SKM-1 (cell line): ENCODE results near the gene TTC39C.
A peak's percentile ranks its signal among the peaks of the same experiment; 100 is the strongest.

Source experiments
- DNase-seq: peaks from one replicate; lab custom pipeline; 2025; ENCODE audit not compliant: unreplicated experiment; lab: John Stamatoyannopoulos, UW

TTC39C gene

DNA sequence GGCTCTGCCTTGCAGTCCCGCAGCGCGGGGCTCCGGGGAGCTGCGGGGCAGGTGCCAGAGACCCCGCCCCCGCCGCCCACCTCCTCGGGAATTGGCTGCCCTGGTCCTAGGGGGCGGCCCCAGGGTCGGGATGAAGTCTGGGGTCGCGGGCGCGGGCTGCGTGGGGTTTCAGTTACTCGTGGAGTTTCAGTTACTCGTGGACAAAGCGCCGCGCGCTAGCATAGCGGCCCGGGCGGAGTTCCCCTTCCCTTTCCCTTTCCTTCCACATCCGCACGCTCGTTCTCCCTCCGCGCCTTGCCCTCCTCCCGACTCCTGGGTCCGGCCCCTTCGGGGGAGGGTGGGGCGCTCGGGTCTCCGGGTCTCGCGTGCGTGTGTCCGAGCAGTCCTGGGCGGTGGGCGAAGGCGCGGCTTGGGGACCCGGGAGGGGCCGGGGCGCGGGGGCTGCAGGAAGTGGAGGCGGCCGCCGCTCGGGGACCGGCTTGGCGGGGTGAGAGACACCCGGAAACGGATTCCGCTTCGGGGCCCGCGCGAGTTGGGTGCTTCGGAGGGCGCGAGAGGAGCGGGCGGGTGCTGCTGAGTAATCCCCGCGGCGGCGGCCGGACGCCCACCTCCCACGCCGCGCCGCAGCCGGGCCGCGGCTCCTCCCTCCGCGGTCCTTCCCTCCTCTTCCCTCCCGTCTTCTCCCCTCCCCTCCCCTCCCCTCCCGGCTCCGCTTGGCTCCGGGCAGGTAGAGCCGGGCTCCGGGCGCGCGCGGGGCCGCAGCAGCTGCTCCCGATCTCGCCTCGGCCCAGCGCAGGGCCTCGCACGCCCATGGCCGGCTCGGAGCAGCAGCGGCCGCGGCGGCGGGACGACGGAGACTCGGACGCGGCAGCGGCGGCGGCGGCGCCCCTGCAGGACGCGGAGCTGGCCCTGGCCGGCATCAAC is at the start of gene TTC39C:
TTC39C (plus strand) TSS at position 693 of the 924 bp plus-strand sequence; CDS start at position 811, 118 bp downstream.
- peak; percentile 49 for DNase-seq

DNA sequence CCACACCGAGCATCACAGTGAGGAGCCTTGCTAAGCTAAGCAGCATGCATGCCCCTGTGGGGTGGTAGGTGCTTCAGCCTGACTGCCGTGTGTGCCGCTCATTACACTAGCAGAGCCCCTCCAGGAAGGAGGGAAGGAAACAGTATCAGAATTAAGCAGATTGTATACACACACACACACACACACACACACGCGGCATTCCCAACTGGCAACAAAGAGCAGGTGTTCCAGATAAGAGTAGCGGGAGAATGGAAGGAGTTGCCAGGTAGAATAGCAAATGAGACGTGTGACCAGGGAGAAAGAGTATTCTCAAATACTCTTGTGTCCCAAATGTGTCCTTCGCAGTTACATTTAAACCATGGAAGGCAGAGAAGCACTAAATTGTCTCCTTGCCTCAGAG is 47.6 kb upstream of the TTC39C start:
- no peak for DNase-seq

- peak; percentile 19 for DNase-seq
Observed at GRCh38 chr18:23967321-23968089, 47.0 kb upstream of the TTC39C start.

- no peak for DNase-seq
Observed at GRCh38 chr18:23968638-23969604, 45.6 kb upstream of the TTC39C start.

DNA sequence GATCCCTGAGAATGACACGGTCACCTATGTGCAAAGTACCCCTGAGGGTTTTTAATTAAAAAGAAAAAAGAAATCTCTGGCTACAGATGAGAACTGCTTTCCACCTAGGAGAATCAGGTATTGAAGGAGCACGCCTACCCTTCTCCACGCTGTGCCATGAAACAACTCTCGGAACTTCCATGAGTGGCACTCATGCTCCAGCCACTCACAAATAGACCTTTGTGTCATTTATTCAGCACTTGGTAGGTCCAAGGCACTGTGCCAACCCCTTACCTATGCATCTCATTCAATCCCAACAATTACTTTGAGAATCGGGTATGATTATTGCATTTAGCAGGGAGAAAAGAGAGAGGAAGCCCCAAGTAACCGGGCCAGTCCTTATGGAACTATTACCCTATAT is 44.9 kb upstream of the TTC39C start:
- no peak for DNase-seq

DNA sequence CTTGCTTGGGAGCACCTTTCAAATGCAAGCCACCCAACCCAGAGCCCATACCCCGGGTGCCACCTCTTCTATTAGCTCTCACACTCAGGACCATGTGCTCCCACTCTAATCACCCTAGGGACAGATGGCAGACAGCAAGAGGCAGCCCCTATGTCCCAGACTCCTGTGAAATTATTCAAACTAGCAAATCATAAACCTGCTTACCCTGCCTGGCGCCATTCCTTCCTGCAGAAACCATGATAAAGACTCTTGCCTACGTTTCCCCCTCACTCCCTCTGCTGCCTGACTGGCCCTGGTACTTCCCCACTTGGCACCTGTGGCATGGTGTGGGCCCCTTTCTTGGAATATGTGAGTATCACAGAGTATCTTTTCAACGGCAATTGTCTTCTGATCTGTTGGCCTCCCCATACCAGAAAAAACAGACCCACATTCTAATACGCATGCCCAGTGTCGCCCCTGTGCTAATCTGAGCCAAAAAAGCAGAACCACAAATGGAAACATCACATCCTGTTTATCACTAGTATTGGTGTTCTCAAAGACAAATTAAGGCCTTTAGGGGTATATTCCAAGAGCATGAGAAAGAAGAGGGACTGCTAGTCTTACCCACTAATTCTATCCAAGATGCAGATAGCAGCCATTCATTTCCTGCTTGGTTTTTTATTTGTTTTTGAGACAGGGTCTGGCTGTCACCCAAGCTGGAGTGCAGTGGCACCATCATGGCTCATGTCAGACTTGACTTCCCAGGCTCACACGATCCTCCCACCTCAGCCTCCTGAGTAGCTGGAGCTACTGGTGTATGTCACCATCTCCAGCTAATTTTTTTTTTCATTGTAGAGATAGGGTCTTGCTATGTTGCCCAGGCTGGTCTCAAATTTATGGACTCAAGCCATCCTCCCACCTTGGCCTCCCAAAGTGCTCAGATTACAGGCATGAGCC is 44.1 kb upstream of the TTC39C start:
- DNase-seq: no peak

DNA sequence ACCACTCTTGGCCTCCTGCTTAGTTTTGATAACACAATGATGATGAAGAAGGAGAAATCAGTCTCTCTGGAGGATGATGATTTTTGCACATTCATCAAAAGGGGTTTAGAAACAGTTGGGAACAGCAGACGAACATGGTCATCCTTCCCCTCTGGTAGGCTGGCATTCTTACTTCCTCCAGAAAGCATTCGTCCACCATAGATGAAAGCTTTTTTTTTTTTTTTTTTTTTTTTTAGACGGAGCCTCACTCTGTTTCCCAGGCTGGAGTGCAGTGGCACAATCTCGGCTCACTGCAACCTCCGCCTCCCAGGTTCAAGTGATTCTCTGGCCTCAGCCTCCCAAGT is 43.5 kb upstream of the TTC39C start:
- no peak for DNase-seq

DNA sequence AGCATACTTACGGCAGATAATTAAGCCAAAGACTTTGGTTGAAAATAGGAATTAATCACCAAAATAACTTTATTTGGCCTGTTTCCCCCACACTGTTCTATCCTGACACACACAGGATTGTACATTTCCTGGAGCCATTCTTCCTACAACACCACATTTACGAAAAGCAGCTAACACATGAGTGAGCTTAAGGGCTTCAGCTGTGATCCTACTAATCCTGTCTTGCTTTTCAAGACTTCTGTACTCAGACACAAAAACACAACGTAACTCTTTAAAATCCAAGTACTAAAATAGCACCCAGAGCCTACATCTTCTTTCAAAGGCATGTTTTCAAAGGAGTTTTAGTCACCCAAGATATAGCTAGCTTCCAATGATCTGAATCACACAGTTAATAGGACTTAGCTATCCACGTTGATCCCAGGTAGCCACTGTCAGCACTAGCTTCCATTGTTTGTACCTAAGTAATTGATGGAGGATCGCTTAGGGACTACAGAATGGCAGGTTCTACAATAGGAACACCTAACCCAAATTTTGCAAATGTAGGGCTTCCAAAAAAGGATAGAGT is 42.8 kb upstream of the TTC39C start:
- no peak for DNase-seq

DNA sequence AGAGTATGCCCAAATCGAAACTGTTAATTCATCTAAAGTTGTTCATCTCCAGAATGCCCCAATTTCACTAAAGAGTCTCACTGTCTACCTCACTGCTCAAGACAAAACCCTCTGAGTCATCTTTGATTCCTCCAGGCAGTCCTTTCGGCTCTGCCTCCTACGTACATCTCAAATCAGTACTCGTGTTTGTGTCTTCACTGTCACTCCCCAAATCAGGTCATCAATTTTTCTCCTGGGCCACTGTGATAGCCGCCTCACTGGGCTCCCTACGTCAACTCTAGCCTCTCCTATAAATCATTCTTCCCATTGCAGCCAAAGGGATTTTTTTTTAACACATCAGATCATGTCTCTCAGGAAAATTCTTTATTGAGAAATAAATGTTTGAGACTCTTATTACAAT is 42.1 kb upstream of the TTC39C start:
- DNase-seq: no peak

DNA sequence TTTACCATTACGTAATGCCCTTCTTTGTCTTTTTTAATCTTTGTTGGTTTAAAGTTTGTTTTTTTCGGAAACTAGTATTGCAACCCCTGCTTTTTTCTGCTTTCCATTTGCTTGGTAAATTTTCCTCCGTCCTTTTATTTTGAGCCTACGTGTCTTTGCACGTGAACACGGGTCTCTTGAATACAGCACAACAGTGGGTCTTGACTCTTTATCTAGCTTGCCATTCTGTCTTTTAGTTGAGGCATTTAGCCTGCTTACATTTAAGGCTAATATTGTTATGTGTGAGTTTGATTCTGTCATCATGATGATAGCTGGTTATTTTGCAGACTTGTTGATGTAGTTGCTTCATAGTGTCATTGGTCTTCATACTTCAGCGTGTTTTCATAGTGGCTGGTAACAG is 37.5 kb upstream of the TTC39C start:
- DNase-seq: no peak

DNA sequence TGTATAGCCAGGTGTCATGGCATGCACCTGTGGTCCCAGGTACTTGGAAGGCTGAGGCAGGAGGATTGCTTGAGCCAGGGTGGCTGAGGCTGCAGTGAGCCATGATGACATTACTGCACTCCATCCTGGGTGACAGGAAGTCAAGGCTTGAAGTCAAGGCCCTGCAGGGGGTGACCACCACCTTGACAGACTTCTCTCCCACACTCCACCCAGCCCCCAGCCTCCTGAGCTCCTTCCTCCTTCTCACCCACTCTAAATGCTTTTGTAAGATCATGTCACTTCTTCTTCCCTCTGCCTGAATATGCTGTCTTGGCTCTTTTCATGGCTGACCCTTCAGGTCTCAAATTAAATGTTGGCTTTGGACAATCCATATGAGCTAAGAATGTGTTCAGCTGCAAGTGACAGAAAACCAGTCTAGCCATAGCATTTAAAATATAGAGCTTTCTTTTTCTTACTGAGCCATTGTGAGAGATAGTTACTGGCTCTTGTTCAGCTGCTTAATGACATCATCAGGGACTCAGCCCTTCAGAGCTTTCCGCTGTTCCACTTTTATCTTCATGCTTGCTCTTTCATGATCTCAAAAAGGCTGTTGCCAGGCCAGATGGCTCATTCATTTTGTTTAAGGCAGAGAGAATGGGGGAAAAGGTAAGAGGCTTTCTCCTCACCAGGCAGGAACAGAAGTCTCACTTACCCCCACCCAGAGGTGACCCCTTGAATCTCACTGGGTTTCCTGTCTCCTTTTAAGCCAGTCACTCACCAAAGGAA is 36.7 kb upstream of the TTC39C start:
- no peak for DNase-seq

GRCh38 chr18:23981369-23981980 is 33.1 kb upstream of the TTC39C start:
- DNase-seq: no peak

DNA sequence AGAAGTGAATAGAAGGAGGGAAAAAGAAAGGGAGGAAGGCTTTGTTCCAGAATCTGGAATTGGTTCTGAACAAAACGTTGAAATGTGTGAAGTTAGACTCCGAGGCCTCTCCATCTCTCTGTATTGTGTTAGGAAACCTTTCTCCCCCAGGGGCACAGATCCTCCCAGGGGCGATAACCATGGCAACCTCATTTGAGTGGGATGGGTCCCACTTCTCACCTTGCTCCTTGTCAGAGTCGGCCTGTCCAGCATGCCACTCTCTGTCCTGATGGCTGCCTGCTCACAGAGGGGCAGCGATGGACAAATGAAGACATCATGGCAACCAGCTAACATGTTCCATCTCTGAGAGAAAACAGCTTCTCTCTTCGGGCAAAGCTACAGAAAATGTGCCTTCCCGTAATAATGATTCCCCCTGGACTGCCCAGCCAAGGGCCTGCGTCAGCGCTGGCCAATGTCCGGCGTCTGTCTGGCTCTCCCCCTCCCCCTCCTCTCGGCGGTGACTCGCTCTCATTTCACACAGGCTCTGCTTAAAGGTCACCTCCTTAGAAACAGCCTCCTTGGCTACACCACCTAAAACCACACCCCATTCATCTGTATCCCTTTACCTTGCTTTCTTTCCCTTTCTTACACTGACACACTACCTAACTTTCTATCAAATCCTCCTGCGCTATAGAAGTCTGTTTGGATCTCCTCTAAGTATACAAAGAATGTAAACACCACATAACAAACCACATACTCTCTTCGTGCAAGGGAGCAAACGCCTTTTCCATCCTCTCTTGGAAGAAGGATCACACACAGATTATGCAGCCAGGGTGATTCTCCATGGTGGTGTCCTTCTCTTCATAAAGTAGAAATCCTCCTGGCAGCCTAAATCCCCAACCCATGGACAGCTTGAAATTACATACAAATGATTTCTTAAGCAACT is 32.1 kb upstream of the TTC39C start:
- no peak for DNase-seq

DNA sequence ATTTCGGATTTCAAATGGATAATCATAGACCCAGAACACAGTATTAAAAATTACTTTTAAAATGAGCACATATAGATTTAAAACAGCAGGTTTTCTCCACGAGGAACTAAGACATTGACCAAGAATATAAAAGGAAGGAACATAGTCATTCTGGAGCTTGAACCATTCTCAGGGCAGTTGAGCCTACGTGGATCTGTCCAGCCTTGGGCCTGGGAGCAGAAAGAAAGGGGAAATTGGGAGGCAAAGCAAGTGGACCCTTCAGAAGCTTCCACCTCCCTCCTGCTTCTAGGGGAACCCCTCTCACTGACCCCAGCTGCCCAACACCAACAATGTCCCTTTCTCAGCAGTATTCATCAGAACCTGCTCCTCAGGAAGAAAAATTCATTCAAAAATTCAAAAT is 31.4 kb upstream of the TTC39C start:
- DNase-seq: no peak

GRCh38 chr18:23986600-23987359 is 27.8 kb upstream of the TTC39C start:
- no peak for DNase-seq

DNA sequence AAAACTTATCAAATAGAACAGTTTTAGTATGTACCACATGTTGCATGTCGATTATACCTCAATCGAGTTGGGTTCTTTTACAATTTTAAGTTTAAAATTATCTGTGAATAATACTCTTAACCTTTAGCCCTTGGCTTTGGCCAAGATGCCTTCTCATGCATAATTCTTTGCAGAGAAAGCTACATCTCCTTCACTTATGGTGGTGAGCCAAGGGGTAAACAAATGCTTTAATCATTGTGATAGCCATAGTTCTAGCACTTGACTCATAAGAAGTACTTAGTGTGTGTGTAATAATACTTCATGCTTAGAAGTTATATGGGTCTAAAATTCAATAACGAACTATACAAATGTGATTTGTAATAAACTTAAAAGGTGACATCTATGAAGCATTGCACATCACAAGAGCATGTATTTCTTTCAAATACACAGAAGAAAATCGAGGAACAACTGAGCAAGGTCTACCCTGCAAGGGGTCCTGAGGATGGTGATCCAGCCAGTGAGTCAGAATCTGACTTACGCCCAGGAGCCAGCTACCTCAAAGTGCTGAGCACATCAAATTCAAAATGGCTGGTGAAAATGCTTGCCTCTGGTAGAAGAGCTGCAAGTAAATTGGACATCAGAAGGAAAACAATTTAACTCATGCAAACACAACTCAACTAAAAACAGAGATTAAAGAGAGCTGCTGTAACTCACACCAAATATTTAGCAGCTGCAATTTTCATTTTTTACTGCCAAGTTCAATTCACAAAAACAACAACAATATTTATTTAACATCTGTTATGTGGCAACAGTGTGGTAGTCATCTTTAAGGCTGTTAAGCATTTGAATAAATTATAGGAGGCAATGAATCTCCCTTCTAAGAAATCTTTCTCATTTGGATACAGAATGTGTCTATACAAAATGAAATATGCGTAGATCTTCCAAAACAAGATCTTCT is 23.8 kb upstream of the TTC39C start:
- DNase-seq: no peak
